Measurements from ENCODE around the gene KDELR3. TPM values are rescaled to one million over a fixed set of nuclear protein-coding genes. Genes with fewer than 3 reads are reported as not detected.

The KDELR3 gene
- total and polyA plus RNA-seq, 4 experiments from 2014 or later: 0.10 to 0.24 TPM; not detected in 2

GRCh38 chr22:38523029-38523428 lies 55.1 kb downstream of the KDELR3 start:
- Mint-ChIP-seq H3K9me3 (no peaks in the 10 kb centered on the region), H3K27me3 (peaks cover 0 to 10% of the 10 kb centered on the region in 2 donors), H3K4me1 (no peaks in the 10 kb centered on the region), H3K27ac (no peak overlapping the region), H3K36me3 (no peaks in the 10 kb centered on the region), H3K4me3 (no peak overlapping the region)
- Histone ChIP-seq H3K9me3 (ENCODE audit: control insufficient read depth in 1 of 2, low read length in 2 of 2) (no peaks in the 10 kb centered on the region), H3K27me3 (ENCODE audit: insufficient read depth, low read length) (no peaks in the 10 kb centered on the region), H3K4me1 (ENCODE audit: insufficient read depth, low read length) (no peaks in the 10 kb centered on the region), H3K4me3 (ENCODE audit: low read length in 2 of 2) (no peak overlapping the region), H3K36me3 (ENCODE audit: insufficient read depth, low read length) (no peaks in the 10 kb centered on the region), H3K27ac (ENCODE audit: low read depth, low read length) (no peak overlapping the region)
- CTCF ChIA-PET (ENCODE audit: partially characterized antibody): interaction anchor here (1.1 to 1.6 kb wide), 2 partner anchors 14 to 20 kb away, joined by 3 to 4 read pairs; no protein-coding TSS in a partner anchor
- POLR2A ChIA-PET (ENCODE audit: partially characterized antibody): interaction anchor here (1.3 to 1.5 kb wide), 2 partner anchors 13 to 24 kb away, joined by 3 to 4 read pairs; no protein-coding TSS in a partner anchor
- intact Hi-C loops (cut with micrococcal nuclease): no loop called here
- no peak for DNase-seq

GRCh38 chr22:38523479-38523878 lies 55.6 kb downstream of the KDELR3 start:
- Histone ChIP-seq H3K36me3 (ENCODE audit: insufficient read depth, low read length) (no peaks in the 10 kb centered on the region), H3K27ac (ENCODE audit: low read depth, low read length) (no peak overlapping the region), H3K27me3 (ENCODE audit: insufficient read depth, low read length) (no peaks in the 10 kb centered on the region), H3K4me3 (ENCODE audit: low read length in 2 of 2) (no peak overlapping the region), H3K9me3 (ENCODE audit: control insufficient read depth in 1 of 2, low read length in 2 of 2) (no peaks in the 10 kb centered on the region), H3K4me1 (ENCODE audit: insufficient read depth, low read length) (no peaks in the 10 kb centered on the region)
- no peaks in the 10 kb centered on the region for H3K36me3 Mint-ChIP-seq
- H3K27ac Mint-ChIP-seq: no peak overlapping the region
- ChIA-PET CTCF (ENCODE audit: partially characterized antibody) (interaction anchor here (1.1 kb wide), 1 partner anchor 14 kb away, joined by 3 read pairs; no protein-coding TSS in a partner anchor), POLR2A (ENCODE audit: partially characterized antibody) (interaction anchor here (1.3 to 1.5 kb wide), 2 partner anchors 13 to 24 kb away, joined by 3 to 4 read pairs; no protein-coding TSS in a partner anchor)
- intact Hi-C loops (cut with micrococcal nuclease): no loop called here
- no peak for DNase-seq
- no peak overlapping the region for H3K4me3 Mint-ChIP-seq
- peaks cover 0 to 10% of the 10 kb centered on the region in 2 donors for H3K27me3 Mint-ChIP-seq
- no peaks in the 10 kb centered on the region for H3K9me3 Mint-ChIP-seq
- no peaks in the 10 kb centered on the region for H3K4me1 Mint-ChIP-seq

- no peaks in the 10 kb centered on the region for H3K4me1 ChIP-seq (ENCODE audit: insufficient read depth, low read length)
- POLR2A ChIA-PET (ENCODE audit: partially characterized antibody): no interaction called here
- no peaks in the 10 kb centered on the region for H3K36me3 ChIP-seq (ENCODE audit: insufficient read depth, low read length)
- intact Hi-C loops (cut with micrococcal nuclease): no loop called here
- H3K4me3 ChIP-seq (ENCODE audit: low read length in 2 of 2): no peak overlapping the region
- no peak for DNase-seq
- peaks cover 0 to 10% of the 10 kb centered on the region in 2 donors for H3K27me3 Mint-ChIP-seq
- H3K27ac Mint-ChIP-seq: peak overlapping the region in 1 of 7 donors; percentile 27
- no peaks in the 10 kb centered on the region for H3K36me3 Mint-ChIP-seq
- no peak overlapping the region for H3K27ac ChIP-seq (ENCODE audit: low read depth, low read length)
- CTCF ChIA-PET (ENCODE audit: partially characterized antibody): no interaction called here
- H3K4me1 Mint-ChIP-seq: no peaks in the 10 kb centered on the region
- no peaks in the 10 kb centered on the region for H3K9me3 Mint-ChIP-seq
- no peak overlapping the region for H3K4me3 Mint-ChIP-seq
- H3K27me3 ChIP-seq (ENCODE audit: insufficient read depth, low read length): no peaks in the 10 kb centered on the region
- H3K9me3 ChIP-seq (ENCODE audit: control insufficient read depth in 1 of 2, low read length in 2 of 2): no peaks in the 10 kb centered on the region
Measured at GRCh38 chr22:38524429-38524828, 56.5 kb downstream of the KDELR3 start.

- no peaks in the 10 kb centered on the region for H3K36me3 Mint-ChIP-seq
Measured at GRCh38 chr22:38531251-38531938, 63.5 kb downstream of the KDELR3 start.

More at GRCh38 chr22:38531251-38531938, 63.5 kb downstream of the KDELR3 start:
- H3K36me3 ChIP-seq (ENCODE audit: insufficient read depth, low read length): no peaks in the 10 kb centered on the region
- Mint-ChIP-seq H3K27ac (peak overlapping the region; percentile 5 to 92 (median 79)), H3K4me1 (peaks cover 5 to 7% (median 6%) of the 10 kb centered on the region in 4 donors), H3K9me3 (no peaks in the 10 kb centered on the region), H3K27me3 (no peaks in the 10 kb centered on the region), H3K4me3 (peak overlapping the region in 6 of 8 donors; percentile 9 to 75 (median 51))
- peaks cover 15% of the 10 kb centered on the region for H3K4me1 ChIP-seq (ENCODE audit: insufficient read depth, low read length)
- peak in 1 of 5 donors; percentile 3 for DNase-seq
- H3K27ac ChIP-seq (ENCODE audit: low read depth, low read length): no peak overlapping the region
- POLR2A ChIA-PET (ENCODE audit: partially characterized antibody): interaction anchor here (0.8 kb wide), 2 partner anchors 20 to 29 kb away, joined by 3 read pairs; no protein-coding TSS in a partner anchor
- CTCF ChIA-PET (ENCODE audit: partially characterized antibody): no interaction called here
- intact Hi-C loops (cut with micrococcal nuclease): loop anchor here (5.0 kb wide), 1 partner anchor 41 kb away; the partner anchor contains the start of gene DMC1
- H3K4me3 ChIP-seq (ENCODE audit: low read length in 2 of 2): no peak overlapping the region
- H3K27me3 ChIP-seq (ENCODE audit: insufficient read depth, low read length): no peaks in the 10 kb centered on the region
- no peaks in the 10 kb centered on the region for H3K9me3 ChIP-seq (ENCODE audit: control insufficient read depth in 1 of 2, low read length in 2 of 2)

Other genes starting within 250 kb of the KDELR3 start
- gene TMEM184B, start 195.1 kb upstream of the KDELR3 start, total RNA-seq: 10 to 100 TPM; 35.7 to 36.6 TPM
- gene TMEM184B, start 195.1 kb upstream of the KDELR3 start, polyA plus RNA-seq: 10 to 100 TPM in 1 of 2 donors, 1 to 10 TPM in 1; 9.0 to 23.8 TPM
- 100 to 1,000 TPM; 100 to 103 TPM for gene CSNK1E, start 150.7 kb upstream of the KDELR3 start, total RNA-seq
- 10 to 100 TPM in 1 of 2 donors, 1 to 10 TPM in 1; 8.8 to 13.3 TPM for gene CSNK1E, start 150.7 kb upstream of the KDELR3 start, polyA plus RNA-seq
- not detected for gene KCNJ4, start 12.9 kb upstream of the KDELR3 start, total RNA-seq
- gene KCNJ4, start 12.9 kb upstream of the KDELR3 start, polyA plus RNA-seq: not detected
- 100 to 1,000 TPM; 927 to 960 TPM for gene DDX17, start 38.2 kb downstream of the KDELR3 start, total RNA-seq
- 10 to 100 TPM in 1 of 2 donors, 1 to 10 TPM in 1; 10.0 to 44.3 TPM for gene DDX17, start 38.2 kb downstream of the KDELR3 start, polyA plus RNA-seq
- 1 to 10 TPM in 1 of 2 experiments, under 1 TPM in 1; 0.29 to 1.1 TPM for gene DMC1, start 102.1 kb downstream of the KDELR3 start, total RNA-seq
- gene DMC1, start 102.1 kb downstream of the KDELR3 start, polyA plus RNA-seq: not detected
- under 1 TPM in 1 of 2 experiments, not detected in 1; 0.44 TPM for gene FAM227A, start 188.3 kb downstream of the KDELR3 start, total RNA-seq
- not detected for gene FAM227A, start 188.3 kb downstream of the KDELR3 start, polyA plus RNA-seq
- 10 to 100 TPM; 30.4 to 35.2 TPM for gene CBY1, start 188.5 kb downstream of the KDELR3 start, total RNA-seq
- gene CBY1, start 188.5 kb downstream of the KDELR3 start, polyA plus RNA-seq: 10 to 100 TPM in 1 of 2 donors, 1 to 10 TPM in 1; 3.8 to 10.5 TPM
- 10 to 100 TPM; 41.2 to 42.3 TPM for gene TOMM22, start 213.9 kb downstream of the KDELR3 start, total RNA-seq
- gene TOMM22, start 213.9 kb downstream of the KDELR3 start, polyA plus RNA-seq: 10 to 100 TPM; 60.3 to 78.9 TPM
- 10 to 100 TPM; 64.6 to 65.4 TPM for gene JOSD1, start 232.8 kb downstream of the KDELR3 start, total RNA-seq
- gene JOSD1, start 232.8 kb downstream of the KDELR3 start, polyA plus RNA-seq: 1 to 10 TPM; 8.0 to 9.6 TPM
- 10 to 100 TPM; 94.1 to 96.6 TPM for gene GTPBP1, start 237.8 kb downstream of the KDELR3 start, total RNA-seq
- 10 to 100 TPM; 14.6 to 30.8 TPM for gene GTPBP1, start 237.8 kb downstream of the KDELR3 start, polyA plus RNA-seq